ENCODE measurements around the gene GRIK3.

GRCh38 chr1:37036667-37037053, 2.3 kb upstream of the GRIK3 start:
- TF ChIP-seq, protein P1, sequence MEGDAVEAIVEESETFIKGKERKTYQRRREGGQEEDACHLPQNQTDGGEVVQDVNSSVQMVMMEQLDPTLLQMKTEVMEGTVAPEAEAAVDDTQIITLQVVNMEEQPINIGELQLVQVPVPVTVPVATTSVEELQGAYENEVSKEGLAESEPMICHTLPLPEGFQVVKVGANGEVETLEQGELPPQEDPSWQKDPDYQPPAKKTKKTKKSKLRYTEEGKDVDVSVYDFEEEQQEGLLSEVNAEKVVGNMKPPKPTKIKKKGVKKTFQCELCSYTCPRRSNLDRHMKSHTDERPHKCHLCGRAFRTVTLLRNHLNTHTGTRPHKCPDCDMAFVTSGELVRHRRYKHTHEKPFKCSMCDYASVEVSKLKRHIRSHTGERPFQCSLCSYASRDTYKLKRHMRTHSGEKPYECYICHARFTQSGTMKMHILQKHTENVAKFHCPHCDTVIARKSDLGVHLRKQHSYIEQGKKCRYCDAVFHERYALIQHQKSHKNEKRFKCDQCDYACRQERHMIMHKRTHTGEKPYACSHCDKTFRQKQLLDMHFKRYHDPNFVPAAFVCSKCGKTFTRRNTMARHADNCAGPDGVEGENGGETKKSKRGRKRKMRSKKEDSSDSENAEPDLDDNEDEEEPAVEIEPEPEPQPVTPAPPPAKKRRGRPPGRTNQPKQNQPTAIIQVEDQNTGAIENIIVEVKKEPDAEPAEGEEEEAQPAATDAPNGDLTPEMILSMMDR (conservative IDR thresholded peaks at IDR 0.05; ENCODE audit: low read length), result no peak
- no peak for TF ChIP-seq EZH2phosphoT487 (IDR thresholded peaks at IDR 0.05; ENCODE audit: borderline replicate concordance, low read depth, low read length)

All from OCI-LY7 (cell line).